ENCODE data around the gene GBP6.

- no peak for TF ChIP-seq POLR2AphosphoS5 (IDR thresholded peaks at IDR 0.05)
- no peak for TF ChIP-seq POLR2A (IDR thresholded peaks at IDR 0.05)
Observed at GRCh38 chr1:89339039-89339438, 24.8 kb upstream of the GBP6 start.
